HG03457 (cell line): ENCODE measurements around the gene IMMP2L.

ENCODE experiments used
- ATAC-seq: cut with Tn5 transposase; IDR thresholded peaks from one replicate; pipeline ENCODE4 v1.9.1; 2021; ENCODE audit warnings: moderate number of reproducible peaks; ENCODE audit not compliant: unreplicated experiment

Gene IMMP2L

DNA sequence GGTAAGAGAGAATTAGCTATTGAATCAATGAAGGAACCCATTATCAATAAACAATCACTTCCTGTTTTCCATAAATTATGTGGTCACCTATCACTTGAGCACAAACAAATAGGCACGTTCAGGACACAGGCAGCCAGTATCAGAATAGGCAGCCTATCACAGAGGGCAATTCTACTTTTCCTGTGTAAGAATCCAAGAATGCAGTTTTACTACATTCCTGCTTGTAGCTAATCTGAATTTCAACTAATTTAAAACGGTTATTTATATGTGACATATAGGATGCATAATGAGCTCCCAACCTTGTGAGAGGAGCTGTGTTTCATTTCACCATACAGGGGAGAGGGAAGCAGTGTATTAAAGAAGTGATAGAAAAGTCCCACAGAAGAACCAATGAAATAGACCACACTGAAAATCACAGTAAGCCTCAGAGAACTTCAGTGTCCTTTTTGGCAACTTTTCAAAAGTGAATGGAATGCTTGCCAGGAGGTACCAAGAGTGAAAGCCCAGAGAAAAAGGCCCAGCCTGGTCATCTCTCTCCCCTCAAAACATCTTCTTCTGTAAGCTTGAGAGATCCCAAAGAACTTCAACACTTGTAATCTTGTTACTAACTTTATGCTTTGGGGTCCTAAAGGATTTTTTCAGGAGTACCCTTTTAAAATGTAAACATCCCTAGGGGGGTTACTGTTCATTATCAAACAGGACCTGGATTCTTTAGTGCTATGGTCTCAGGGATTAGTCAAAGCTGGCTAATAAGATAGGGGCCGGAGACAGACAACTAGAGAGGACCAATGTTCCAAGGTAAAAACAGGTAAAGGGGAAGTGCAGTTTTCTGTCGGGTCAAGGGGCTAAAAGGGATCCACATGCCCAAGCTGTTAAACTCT is 1.3 kb downstream of the IMMP2L start:
- ATAC-seq = no peak

GRCh38 chr7:111558991-111559390 is 3.3 kb downstream of the IMMP2L start:
- ATAC-seq = peak; percentile 39

- no peak for ATAC-seq
These were observed 5.3 kb downstream of the IMMP2L start for GRCh38 chr7:111556977-111557376.

DNA sequence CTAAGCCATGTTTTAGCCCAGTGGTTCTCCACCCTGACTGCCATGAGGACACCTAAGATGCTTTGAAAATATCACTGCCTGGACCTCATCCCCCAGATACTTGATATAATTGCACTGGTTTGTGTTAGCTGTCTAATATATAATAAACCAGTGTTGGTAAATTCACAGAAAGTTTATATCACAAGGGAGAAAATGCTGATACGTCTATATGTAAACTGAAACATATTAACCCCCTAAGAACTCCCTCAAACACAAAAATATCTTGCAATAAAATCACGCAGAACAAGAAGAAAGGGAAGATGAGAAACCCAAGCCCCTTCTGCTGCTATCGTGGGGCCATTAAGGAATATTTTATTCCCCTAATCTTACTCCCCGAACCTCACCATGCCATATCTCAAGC is 8.2 kb downstream of the IMMP2L start:
- ATAC-seq = no peak

DNA sequence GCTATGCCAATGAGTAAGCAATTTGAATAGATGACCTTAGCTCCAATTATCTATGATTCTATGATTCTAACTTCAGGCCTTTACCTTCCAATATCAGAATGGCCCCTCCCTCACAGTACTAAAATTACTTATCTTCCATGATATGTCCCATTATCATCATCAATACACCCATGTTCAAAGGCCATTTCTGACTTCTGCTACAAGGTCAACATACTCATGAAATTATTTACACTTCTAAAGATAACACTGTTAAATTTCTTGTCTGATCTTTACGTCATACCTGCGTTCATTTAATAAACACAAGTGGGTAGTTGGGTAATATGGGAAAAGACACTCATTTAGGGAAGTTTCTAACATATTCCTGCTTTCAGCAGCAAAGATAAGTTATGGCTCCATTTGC is 21.2 kb downstream of the IMMP2L start:
- ATAC-seq = no peak

GRCh38 chr7:111540199-111540815 is 22.0 kb downstream of the IMMP2L start:
- ATAC-seq = no peak

DNA sequence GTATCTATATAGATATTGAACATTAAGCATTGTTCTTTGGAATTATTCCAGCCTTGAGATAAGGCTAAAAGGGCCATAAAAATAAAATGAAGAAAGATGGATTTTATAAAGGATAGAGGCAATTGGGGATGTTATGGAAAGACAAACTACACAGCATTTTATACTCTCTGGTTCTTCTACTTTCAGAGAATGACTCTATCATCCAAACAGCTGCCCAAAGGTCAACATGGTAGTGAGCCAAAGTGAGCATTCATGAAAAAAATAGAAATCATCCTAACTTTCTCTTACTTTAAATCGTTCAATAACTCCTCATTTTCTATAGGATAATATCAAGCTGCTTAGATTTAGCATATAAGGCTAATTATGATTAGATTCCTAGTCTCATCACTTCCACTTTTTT is 25.2 kb downstream of the IMMP2L start:
- no peak for ATAC-seq

GRCh38 chr7:111535142-111535870 is 27.0 kb downstream of the IMMP2L start:
- ATAC-seq = no peak

GRCh38 chr7:111532625-111533024 is 29.7 kb downstream of the IMMP2L start:
- no peak for ATAC-seq

GRCh38 chr7:111531993-111532392 is 30.3 kb downstream of the IMMP2L start:
- no peak for ATAC-seq

- no peak for ATAC-seq
These were observed 32.0 kb downstream of the IMMP2L start for GRCh38 chr7:111530356-111530668.

DNA sequence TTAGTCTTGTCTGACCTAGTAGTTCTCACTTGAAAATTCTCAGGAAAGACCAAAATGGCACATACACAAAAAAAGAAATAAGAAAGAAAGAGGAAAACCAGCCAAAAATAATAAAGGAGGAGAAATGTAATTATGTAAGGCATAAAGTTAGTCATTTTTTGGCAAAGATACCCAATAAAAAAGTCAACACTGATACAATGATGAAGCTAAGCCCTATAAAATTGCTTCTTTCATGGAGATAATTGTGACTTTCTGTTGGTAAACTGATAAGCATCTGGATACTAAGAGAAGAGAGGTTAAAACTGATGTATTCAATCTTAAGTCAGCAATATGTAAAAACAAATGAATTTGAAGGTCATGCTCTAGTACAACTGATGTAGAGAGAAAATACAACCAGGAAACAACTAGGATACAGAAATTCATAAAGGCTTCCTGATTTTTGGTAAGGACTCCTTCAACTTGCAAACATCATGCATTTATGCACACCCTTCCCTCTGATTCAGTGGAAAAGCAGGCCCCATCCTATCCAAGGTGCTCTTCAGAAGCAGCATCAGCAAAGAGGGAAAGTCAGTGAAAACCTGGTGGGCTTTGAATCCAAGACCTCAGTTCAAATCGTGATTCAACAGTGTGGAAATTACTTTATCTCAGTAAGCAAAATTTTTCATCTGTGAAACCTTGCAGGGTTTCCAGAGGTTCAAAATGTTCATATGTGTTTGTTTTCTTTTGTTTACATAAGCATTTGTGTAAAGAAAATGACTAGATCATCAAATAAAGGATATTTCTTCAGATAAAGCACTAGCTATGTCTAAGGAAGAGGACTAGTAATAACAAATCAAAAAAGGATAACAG is 32.6 kb downstream of the IMMP2L start:
- ATAC-seq = no peak

DNA sequence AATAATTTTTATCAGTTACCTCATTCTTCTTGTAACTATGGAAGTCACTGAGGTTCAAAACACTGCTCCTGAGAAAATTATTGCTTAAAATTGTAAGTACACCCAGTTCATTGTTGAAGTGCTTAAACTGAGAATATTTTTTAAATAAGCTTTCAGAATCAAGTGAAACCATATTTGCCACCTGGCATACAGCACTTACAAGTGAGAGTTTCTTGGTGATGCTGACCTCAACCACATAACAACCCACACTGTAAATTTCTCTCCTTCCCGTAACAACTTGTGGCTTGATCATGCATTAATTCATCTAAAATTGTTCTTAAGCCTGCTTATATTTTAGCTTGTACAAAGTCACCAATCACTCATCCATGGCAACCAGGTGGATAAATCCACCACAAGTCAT is 34.0 kb downstream of the IMMP2L start:
- ATAC-seq = peak; percentile 59

DNA sequence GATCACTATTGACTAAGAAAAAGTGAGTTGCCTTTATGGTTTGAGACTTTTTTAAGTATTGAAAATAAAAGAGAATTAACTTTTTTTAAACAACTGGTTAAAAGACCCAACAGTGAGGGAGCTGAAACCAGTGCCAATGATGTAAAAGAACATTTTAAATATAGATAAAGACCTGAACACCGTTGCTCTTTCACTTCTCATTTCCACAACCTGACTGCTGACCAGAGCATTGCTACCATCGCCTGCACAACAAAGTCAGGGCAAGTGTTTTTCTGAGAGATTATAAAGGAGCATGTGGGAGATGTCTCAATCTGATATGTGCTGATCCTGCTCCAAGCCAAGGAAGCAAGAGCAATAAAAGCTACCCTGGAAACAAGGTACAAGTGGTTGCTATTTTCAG is 34.7 kb downstream of the IMMP2L start:
- peak; percentile 85 for ATAC-seq

DNA sequence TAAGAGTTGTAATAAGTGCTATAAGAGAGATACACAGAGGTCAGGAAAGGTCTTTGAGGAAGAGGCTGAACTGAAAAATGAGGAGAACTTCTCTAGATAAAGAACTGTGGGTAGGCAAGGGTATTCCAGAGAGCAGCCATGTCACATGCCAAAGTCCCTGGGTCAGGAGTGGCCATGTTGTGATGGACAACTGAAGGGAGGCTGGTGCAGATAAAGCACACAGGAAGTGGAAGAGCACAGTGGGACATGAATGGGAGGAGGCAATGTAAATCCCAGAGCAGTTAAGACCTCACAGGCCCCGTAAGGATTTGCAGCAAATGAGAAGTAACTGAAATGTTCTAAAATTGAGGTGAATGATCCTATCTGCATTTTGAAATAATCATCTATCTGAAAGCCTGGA is 37.2 kb downstream of the IMMP2L start:
- no peak for ATAC-seq

DNA sequence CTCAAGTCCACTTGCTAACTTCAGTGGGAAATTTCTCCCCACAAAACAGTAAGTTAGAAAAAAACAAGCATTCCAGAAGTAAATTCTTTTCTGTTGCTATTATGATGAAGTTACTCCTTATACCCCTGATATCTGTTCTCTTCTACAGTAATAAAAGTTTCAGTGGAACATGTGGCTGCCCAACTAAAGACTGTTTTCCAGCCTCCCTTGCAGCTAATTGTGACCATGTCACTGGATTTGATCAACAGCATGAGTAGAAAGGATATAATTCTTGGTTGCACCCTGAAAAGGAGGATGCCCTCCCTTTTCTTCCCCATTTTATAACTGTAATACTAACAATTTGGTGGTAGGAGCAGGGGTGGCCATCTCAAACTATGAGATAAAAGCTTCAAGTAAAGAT is 40.6 kb downstream of the IMMP2L start:
- ATAC-seq = no peak

- ATAC-seq = no peak
These were observed 44.0 kb downstream of the IMMP2L start for GRCh38 chr7:111518264-111518663.

GRCh38 chr7:111517549-111517951 is 44.7 kb downstream of the IMMP2L start:
- no peak for ATAC-seq

DNA sequence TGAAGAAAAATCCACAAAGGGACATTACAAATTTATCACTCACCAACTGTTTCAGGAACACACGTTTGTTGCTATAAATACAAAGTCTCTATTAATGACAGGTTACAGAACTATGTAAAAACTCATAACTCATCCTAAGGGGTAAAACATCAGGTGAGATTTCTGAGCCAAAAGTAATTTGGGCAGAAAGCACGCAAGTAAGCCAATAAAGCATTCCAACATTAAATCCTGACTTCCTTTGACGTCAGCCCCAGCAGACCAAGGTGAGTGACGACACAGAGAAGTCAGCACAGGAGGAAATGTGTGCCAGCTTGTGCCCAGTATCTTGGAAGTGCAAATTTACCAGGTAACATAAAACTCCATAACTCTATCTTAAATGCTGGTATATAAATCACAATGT is 45.7 kb downstream of the IMMP2L start:
- ATAC-seq = no peak

GRCh38 chr7:111513566-111513965 is 48.7 kb downstream of the IMMP2L start:
- no peak for ATAC-seq

- no peak for ATAC-seq
These were observed 50.4 kb downstream of the IMMP2L start for GRCh38 chr7:111511845-111512244.
